HEK293 (cell line): ENCODE results near the gene MUS81.

Source experiments
- GLI4 ChIP-seq: fragments of 450-650 bp; formaldehyde crosslinking; IDR thresholded peaks from 2 replicates; pipeline ENCODE4 v1.5.1; 2016; ENCODE audit warnings: missing biosample characterization, missing genetic modification characterization
- ZNF112 ChIP-seq: fragments of 450-650 bp; formaldehyde crosslinking; IDR thresholded peaks from 2 replicates; pipeline ENCODE4 v1.5.0; 2017; ENCODE audit warnings: missing biosample characterization, missing genetic modification characterization
- ZNF157 ChIP-seq: fragments of 450-650 bp; formaldehyde crosslinking; IDR thresholded peaks from 2 replicates; pipeline ENCODE4 v1.5.1; 2016; ENCODE audit warnings: missing biosample characterization, missing genetic modification characterization
- ZNF248 ChIP-seq: fragments of 450-650 bp; formaldehyde crosslinking; IDR thresholded peaks from 2 replicates; pipeline ENCODE4 v1.5.1; 2017; ENCODE audit warnings: missing biosample characterization, missing genetic modification characterization
- ZNF529 ChIP-seq: fragments of 450-650 bp; formaldehyde crosslinking; IDR thresholded peaks from 2 replicates; pipeline ENCODE4 v1.5.1; 2017; ENCODE audit warnings: missing genetic modification characterization, missing biosample characterization; ENCODE audit not compliant: insufficient replicate concordance
- ZNF561 ChIP-seq: fragments of 450-650 bp; IDR thresholded peaks from 2 replicates; pipeline ENCODE4 v1.5.1; 2018; ENCODE audit warnings: missing biosample characterization, missing genetic modification characterization, borderline replicate concordance

The MUS81 gene

GRCh38 chr11:65915821-65916251, 55.6 kb downstream of the MUS81 start (continued):
- TF ChIP-seq ZNF157 (tag by site-specific recombination) (no peak), ZNF112 (no peak), ZNF248 (tag by site-specific recombination) (no peak), ZNF561 (no peak), ZNF529 (tag by site-specific recombination) (no peak), GLI4 (tag by site-specific recombination) (no peak)
